K562 (cell line): Measurements from ENCODE around the gene VAMP8. TPM values are rescaled to one million over a fixed set of nuclear protein-coding genes. Genes with fewer than 3 reads are reported as not detected.

ENCODE experiments used
- CBX1 ChIP-seq: sonication (generic); IDR thresholded peaks from 2 replicates; pipeline ENCODE4 v1.6.1; 2016; ENCODE audit warnings: antibody characterized with exemption, low read depth, mild to moderate bottlenecking
- CHCHD3 ChIP-seq: fragments of 250-450 bp; sonication (Bioruptor Pico); IDR thresholded peaks from 2 replicates; pipeline ENCODE4 v2.1.2; 2022; ENCODE audit warnings: mild to moderate bottlenecking
- GABPA ChIP-seq: fragments of 200-800 bp; sonication (Bioruptor generic); conservative IDR thresholded peaks from 2 replicates; pipeline ENCODE4 v1.6.1; 2016; ENCODE audit warnings: low read depth, missing genetic modification characterization, missing compliant biosample characterization
- NRF1 ChIP-seq, 2 experiments: fragments of 450-650 bp; IDR thresholded peaks in 1 of 2; conservative IDR thresholded peaks in 1 of 2; 2 replicates each; pipeline ENCODE4 v1.6.1; 2014; ENCODE audit warnings: mild to moderate bottlenecking in 2 of 2
- POLR2H ChIP-seq: IDR thresholded peaks from 2 replicates; pipeline ENCODE4 v1.6.1; 2016; ENCODE audit warnings: missing genetic modification characterization, low read depth, mild to moderate bottlenecking, control low read depth, missing compliant biosample characterization, moderate library complexity
- RBBP5 ChIP-seq: fragments of 200-600 bp; sonication (generic); IDR thresholded peaks from 2 replicates; pipeline ENCODE4 v1.6.1; 2012; ENCODE audit warnings: borderline replicate concordance, mild to moderate bottlenecking, low read length, control low read depth, inconsistent platforms; ENCODE audit not compliant: insufficient read depth, poor library complexity, severe bottlenecking
- RCOR1 ChIP-seq, 2 experiments: IDR thresholded peaks; 2 replicates each; pipeline ENCODE4 v1.6.1; 2012; ENCODE audit warnings: low read depth in 2 of 2, low read length in 2 of 2, borderline replicate concordance in 1 of 2, improper control_type of control experiment in 1 of 2
- SIN3B ChIP-seq: fragments of 450-650 bp; IDR thresholded peaks from 2 replicates; pipeline ENCODE4 v1.6.1; 2017; ENCODE audit warnings: low read depth, mild to moderate bottlenecking, moderate library complexity
- SOX6 ChIP-seq: fragments of 450-650 bp; IDR thresholded peaks from 2 replicates; pipeline ENCODE4 v1.6.1; 2014; ENCODE audit warnings: mild to moderate bottlenecking
- SRSF1 ChIP-seq: fragments of 200-400 bp; formaldehyde crosslinking; IDR thresholded peaks from 2 replicates; pipeline ENCODE4 v1.6.1; 2017; ENCODE audit warnings: mild to moderate bottlenecking, low read depth, low read length, moderate library complexity
- ZBTB7A ChIP-seq: IDR thresholded peaks from 2 replicates; pipeline ENCODE4 v1.6.1; 2011; ENCODE audit warnings: low read depth, mild to moderate bottlenecking, low read length, moderate library complexity, borderline replicate concordance; ENCODE audit not compliant: control insufficient read depth
- ZNF436 ChIP-seq: fragments of 250-450, 450-650 bp; sonication (Bioruptor Pico); formaldehyde crosslinking; IDR thresholded peaks from 2 replicates; pipeline ENCODE4 v1.7.0; 2020; ENCODE audit warnings: mild to moderate bottlenecking
- polyA plus RNA-seq, 8 experiments: library from polyadenylated mRNA; depleted of rRNA in 4 of 8; stranded (reverse) in 5 of 8; unstranded in 3 of 8; fragments of >200 nt; fragmentation: Nextera tagmentation in 2 of 8; fragmentation: Illumina TruSeq in 1 of 8; extraction: Ambion mirVana in 2 of 8; extraction: Trizol in 1 of 8; gene quantifications; 2 replicates each; pipeline versions ENCODE4 v1.2.1 to v1.2.3, GENCODE V29; 2011 to 2014; ENCODE audit warnings: inconsistent platforms in 1 of 8, missing spikeins in 1 of 8
- total RNA-seq, 7 experiments: library from RNA; depleted of rRNA in 6 of 7; stranded (reverse); fragments of >200 nt in 6 of 7; fragmentation: Illumina TruSeq in 2 of 7; extraction: Trizol in 2 of 7; gene quantifications; 2 replicates each; pipeline versions ENCODE4 v1.2.1 to v1.2.3, GENCODE V29; 2011 to 2021; ENCODE audit warnings: low replicate concordance in 1 of 7
- TF ChIP-seq, protein P1 (sequence below): fragments of 450-650 bp; IDR thresholded peaks from 2 replicates; pipeline ENCODE4 v1.6.1; 2016; ENCODE audit warnings: low read depth
- TF ChIP-seq, protein P2 (sequence below): sonication (generic); formaldehyde crosslinking; IDR thresholded peaks from 2 replicates; pipeline ENCODE4 v1.9.0; 2022; ENCODE audit warnings: mild to moderate bottlenecking, missing genetic modification reagents
- TF ChIP-seq, protein P3 (sequence below): conservative IDR thresholded peaks from 2 replicates; pipeline ENCODE4 v1.6.1; 2011; ENCODE audit warnings: low read depth, mild to moderate bottlenecking, low read length; ENCODE audit not compliant: control insufficient read depth

VAMP8 gene
- total and polyA plus RNA-seq, 9 of the 15 experiments (the other 6 are each of a cell fraction or from before 2014, with no cell fraction given), result 107 to 571 (median 248) TPM

DNA sequence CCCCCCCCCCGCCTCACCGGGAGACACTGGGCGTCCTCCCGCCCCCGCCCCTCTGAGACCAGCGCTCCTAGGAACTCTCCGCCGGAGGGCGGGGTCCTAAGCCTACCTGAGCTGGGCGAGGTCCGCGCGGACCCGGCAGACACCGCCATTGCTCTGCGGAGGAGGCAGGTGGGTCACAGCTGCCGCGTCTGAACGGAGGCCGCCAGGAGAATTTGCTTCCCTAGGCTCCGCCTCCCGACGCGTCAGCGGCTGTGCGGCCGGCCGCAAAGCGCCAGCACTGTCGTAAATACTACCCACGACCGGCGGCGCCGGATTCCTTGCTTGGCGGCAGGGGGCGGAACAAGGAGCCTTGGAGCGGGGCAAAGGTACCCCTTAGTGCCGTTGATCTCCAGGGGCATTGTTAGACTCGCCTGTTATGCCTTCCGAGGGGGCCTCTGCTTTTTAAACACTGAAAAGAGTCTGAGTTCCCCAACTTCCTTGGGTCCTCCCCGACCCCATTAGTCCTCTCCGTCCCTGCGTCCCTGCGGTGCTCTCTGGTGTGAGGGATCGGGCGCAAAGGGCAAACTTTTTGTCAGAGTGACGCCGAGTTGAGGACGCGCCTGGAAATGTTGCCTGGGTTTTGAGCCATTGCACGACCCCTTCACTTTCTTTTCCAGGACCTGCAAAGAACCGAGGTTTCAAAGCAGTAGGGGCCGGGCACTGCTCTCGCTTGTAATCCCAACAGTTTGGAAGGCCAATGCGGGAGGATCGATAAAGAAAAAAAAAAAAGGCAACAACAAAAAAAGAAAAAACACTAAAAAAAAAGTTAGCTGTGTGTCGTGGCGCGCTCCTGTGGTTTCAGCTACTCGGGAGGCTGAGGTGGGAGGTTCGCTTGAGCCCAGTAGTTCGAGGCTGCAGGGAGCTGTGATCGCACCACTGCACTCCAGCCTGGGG lies 15.8 kb upstream of the VAMP8 start, which contains the start of gene GGCX (continued):
- TF ChIP-seq SRSF1 (no peak), ZBTB7A (peak; percentile 75), ZNF436 (CRISPR knock-in tag) (no peak), SOX6 (peak; percentile 44; the same call in 1 of the 2 replicates), POLR2H (tag) (peak; percentile 60), GABPA (tag) (peak; percentile 56), CHCHD3 (0 out of 2 replicates have a peak, but pooled peaks have one; percentile 39), SIN3B (peak; percentile 73), RBBP5 (peak; percentile 72), RCOR1 (IDR thresholded peaks at IDR 0.05; ENCODE audit: borderline replicate concordance in 1 of 2, low read depth in 2 of 2, low read length in 2 of 2) (0 out of 4 replicates have a peak, but pooled peaks of 1 of the 2 experiments have one; percentile 5), CBX1 (peak; percentile 52), NRF1 (conservative IDR thresholded peaks at IDR 0.05 in 1 of 2, IDR thresholded peaks at IDR 0.05 in 1 of 2) (peak; percentile 70 to 76)
- TF ChIP-seq, protein P1, sequence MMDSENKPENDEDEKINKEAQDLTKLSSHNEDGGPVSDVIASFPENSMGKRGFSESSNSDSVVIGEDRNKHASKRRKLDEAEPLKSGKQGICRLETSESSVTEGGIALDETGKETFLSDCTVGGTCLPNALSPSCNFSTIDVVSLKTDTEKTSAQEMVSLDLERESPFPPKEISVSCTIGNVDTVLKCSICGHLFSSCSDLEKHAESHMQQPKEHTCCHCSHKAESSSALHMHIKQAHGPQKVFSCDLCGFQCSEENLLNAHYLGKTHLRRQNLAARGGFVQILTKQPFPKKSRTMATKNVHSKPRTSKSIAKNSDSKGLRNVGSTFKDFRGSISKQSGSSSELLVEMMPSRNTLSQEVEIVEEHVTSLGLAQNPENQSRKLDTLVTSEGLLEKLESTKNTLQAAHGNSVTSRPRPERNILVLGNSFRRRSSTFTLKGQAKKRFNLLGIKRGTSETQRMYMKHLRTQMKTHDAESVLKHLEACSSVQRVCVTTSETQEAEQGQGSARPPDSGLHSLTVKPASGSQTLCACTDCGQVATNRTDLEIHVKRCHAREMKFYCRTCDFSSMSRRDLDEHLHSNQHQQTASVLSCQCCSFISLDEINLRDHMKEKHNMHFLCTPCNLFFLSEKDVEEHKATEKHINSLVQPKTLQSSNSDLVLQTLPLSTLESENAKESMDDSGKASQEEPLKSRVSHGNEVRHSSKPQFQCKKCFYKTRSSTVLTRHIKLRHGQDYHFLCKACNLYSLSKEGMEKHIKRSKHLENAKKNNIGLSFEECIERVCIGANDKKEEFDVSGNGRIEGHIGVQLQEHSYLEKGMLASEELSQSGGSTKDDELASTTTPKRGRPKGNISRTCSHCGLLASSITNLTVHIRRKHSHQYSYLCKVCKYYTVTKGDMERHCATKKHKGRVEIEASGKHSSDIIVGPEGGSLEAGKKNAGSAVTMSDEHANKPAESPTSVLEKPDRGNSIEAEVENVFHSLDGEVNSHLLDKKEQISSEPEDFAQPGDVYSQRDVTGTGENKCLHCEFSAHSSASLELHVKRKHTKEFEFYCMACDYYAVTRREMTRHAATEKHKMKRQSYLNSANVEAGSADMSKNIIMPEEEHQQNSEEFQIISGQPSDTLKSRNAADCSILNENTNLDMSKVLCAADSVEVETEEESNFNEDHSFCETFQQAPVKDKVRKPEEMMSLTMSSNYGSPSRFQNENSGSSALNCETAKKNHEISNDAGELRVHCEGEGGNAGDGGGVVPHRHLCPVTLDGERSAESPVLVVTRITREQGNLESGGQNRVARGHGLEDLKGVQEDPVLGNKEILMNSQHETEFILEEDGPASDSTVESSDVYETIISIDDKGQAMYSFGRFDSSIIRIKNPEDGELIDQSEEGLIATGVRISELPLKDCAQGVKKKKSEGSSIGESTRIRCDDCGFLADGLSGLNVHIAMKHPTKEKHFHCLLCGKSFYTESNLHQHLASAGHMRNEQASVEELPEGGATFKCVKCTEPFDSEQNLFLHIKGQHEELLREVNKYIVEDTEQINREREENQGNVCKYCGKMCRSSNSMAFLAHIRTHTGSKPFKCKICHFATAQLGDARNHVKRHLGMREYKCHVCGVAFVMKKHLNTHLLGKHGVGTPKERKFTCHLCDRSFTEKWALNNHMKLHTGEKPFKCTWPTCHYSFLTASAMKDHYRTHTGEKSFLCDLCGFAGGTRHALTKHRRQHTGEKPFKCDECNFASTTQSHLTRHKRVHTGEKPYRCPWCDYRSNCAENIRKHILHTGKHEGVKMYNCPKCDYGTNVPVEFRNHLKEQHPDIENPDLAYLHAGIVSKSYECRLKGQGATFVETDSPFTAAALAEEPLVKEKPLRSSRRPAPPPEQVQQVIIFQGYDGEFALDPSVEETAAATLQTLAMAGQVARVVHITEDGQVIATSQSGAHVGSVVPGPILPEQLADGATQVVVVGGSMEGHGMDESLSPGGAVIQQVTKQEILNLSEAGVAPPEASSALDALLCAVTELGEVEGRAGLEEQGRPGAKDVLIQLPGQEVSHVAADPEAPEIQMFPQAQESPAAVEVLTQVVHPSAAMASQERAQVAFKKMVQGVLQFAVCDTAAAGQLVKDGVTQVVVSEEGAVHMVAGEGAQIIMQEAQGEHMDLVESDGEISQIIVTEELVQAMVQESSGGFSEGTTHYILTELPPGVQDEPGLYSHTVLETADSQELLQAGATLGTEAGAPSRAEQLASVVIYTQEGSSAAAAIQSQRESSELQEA, result peak; percentile 85
- TF ChIP-seq, protein P2, sequence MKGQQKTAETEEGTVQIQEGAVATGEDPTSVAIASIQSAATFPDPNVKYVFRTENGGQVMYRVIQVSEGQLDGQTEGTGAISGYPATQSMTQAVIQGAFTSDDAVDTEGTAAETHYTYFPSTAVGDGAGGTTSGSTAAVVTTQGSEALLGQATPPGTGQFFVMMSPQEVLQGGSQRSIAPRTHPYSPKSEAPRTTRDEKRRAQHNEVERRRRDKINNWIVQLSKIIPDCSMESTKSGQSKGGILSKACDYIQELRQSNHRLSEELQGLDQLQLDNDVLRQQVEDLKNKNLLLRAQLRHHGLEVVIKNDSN, result no peak
- TF ChIP-seq, protein P3, sequence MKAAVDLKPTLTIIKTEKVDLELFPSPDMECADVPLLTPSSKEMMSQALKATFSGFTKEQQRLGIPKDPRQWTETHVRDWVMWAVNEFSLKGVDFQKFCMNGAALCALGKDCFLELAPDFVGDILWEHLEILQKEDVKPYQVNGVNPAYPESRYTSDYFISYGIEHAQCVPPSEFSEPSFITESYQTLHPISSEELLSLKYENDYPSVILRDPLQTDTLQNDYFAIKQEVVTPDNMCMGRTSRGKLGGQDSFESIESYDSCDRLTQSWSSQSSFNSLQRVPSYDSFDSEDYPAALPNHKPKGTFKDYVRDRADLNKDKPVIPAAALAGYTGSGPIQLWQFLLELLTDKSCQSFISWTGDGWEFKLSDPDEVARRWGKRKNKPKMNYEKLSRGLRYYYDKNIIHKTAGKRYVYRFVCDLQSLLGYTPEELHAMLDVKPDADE, result 0 out of 2 replicates have a peak, but pooled peaks have one; percentile 31
